T-helper 2 cell (primary cell): Measurements from ENCODE around the gene GCHFR.

Experiments
- DNase-seq, 5 experiments: peaks; one replicate each; pipeline versions ENCODE4 v3.0.0 to v3.0.0-alpha.2; 2012 to 2022

GCHFR gene

DNA sequence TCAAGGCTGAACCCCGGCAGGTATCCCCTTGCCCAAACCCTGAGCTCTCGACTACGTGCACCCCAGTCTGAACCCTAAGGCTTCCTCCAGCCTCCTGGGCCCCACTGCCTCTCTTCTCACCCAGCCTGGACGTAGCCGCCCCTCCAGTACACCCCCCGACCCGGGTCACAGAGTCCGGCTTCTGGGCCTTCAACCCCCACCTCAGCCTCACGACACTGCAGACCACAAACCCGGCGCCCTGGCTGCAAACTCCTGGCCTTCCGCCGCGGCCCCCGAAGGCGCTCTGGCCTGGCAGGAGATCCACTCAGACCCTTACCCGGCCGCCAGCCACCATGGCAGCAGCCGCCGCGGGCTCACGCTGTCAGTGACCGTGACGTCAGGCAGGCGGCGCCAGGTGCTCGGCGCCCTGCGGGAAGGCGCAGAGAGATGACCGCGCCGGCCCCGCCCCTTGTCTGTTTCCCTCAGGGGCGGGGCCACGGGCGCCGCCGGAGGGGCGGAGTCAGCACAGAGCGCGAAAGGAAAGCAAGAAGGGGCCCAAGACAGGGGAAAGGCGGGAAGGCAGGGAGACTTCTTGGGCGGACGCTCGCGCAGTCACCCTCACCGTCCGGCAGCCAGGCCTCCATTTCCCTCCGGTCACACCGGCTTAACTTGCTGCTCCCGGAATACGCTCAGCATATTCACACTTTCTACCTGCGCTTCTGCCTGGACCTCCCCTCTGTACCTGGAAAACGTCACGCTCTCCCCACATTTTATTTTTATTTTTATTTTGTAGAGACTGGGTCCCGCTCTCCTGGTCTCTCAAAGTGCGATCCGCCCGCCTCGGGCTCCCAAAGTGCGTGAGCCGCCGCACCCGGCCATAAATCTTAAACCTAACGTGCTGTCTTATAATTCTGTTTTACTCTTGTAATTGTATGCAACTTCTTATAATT is 8.7 kb upstream of the GCHFR start, which contains the start of gene RMDN3:
Gene RMDN3, minus strand, starts transcription at position 372 of the 929 bp plus-strand sequence. CDS start 471 bp downstream, outside the sequence.
- peak; percentile 85 to 94 (median 89) for DNase-seq

- peak in 1 of 5 experiments; percentile 15 for DNase-seq
Observed at GRCh38 chr15:40755812-40756208, 8.1 kb upstream of the GCHFR start.

DNA sequence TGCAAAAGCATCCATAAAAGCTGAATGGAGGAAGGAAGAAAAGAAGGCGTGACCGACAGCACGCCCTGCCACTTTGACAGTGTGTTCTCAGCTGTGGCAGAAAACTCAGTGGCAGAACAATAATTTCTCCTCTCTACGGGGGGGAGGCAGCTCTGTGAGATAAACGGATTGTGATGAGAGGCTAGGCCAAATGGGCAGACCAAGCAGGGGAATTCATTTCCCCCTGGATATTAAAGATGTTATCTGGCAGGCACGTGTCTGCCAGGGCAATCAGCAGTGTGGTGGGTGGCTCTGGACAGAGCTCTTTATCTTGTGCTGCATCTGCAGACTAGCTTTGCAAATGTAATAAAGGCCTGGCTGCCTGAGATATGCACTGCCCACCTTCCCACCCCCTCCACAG is 6.9 kb upstream of the GCHFR start:
- DNase-seq: no peak

GRCh38 chr15:40759961-40760360 is 3.9 kb upstream of the GCHFR start:
- no peak for DNase-seq

DNA sequence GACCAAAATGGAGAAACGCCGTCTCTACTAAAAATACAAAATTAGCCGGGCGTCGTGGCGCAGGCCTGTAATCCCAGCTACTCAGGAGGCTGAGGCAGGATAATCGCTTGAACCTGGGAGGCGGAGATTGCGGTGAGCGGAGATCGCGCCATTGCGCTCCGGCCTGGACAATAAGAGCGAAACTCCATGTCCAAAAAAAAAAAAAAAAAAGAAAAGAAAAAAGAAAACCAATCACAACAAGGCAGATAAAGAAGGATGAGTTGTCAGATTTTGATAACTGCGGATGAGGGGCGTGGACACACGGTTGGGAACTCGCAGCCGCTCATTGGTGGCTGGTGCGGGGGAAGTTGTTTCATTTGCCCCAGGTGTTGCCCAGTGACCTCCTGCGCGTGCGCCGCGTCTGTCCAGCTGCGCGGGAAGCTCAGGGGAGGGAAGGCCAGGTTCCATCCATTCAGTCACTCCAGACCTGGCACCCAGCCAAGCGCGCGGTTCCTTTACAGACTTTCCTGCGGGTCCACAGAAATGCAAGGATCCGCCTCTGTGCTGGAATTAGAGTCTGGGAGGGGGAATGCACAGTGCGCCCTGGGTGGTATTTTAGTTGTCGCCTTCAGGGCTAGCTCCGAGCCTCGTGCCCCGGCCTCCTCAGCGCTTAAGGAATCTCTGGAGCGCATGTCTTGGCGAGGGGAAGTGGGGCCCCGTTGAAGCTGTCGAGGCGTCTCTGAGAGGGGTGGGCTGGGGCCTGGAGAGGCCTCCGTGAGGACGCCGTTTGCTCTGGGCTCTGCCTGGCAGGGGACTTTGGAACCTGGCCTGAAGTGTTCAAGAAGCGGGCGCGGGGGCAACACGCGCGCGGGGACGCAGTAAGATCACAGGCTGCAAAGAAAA is 708 bp upstream of the GCHFR start:
- DNase-seq: peak in 2 of 5 experiments; percentile 23 to 42

GRCh38 chr15:40764629-40765103 is 798 bp downstream of the GCHFR start:
- DNase-seq: peak in 2 of 5 experiments; percentile 14 to 15

DNA sequence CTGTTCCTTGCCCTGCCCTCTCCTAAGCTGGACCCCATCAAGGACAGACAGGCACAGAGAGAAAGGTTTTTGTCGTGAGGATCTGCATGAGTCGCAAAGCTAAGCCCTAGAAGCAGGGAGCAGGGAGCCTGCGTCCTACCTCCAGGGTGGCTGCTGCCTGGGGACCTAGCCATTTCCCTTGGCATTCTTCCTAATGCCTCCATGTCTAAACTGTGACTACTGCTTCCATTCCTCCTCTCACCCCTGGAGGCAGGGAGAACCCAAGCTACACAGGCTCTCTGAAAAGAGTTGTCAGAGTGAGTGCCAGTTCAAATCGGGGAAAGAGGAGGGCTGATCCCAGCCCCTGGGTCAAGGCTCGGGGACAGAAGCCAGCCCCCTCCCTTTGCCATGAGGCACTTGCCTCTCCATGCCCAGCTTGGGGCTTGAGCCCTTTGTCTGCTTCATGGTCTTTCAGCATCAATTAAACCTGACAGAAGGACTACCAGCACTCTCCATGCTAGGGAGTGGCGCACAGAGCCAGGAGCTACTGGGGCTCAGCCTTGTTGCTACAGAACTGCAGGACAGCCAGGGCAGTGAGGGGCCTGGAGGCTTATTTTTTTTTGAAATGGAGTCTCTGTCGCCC is 2.4 kb downstream of the GCHFR start:
- DNase-seq: no peak

DNA sequence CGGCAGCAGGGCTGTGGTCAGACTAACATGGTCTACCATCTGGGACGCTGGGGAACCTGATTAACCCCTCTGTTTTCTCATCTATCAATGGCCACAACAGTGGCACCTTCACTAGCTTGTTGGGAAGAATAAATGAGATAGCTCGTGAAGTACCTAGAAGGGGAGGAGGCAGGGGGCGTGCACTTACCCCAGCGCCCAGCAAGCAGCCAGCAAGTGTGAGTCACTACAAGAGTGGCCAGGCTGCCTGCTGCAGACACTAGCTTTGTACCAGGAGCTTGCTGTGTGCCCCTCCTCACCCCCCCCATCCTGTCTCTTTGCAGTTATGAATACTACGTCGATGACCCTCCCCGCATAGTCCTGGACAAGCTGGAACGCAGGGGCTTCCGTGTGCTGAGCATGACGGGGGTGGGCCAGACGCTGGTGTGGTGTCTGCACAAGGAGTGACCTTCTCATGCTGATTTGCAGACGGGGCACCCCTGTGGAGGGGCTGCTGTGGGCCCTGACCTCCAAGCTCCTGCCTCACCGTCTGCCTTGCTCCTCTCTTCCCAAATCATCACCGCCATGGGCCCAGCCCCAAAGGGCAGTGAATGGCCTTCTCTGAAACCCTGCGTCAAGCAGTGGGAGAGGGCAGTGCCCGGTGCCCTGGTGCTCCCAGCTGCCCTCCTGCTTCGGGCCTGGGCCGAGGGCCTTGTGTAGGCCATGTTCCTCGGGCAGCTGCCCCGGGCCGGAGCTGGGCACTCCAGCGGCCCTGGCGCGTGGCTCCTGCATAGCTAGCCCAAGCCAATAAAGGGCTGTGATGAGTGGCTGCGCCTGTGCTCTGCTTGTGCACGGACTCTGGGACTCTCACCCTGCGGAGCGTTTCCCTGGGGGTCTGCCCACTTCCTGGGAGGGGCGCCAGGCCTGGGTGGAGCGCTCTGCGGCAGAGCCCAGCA is 3.3 kb downstream of the GCHFR start:
- DNase-seq: no peak

DNA sequence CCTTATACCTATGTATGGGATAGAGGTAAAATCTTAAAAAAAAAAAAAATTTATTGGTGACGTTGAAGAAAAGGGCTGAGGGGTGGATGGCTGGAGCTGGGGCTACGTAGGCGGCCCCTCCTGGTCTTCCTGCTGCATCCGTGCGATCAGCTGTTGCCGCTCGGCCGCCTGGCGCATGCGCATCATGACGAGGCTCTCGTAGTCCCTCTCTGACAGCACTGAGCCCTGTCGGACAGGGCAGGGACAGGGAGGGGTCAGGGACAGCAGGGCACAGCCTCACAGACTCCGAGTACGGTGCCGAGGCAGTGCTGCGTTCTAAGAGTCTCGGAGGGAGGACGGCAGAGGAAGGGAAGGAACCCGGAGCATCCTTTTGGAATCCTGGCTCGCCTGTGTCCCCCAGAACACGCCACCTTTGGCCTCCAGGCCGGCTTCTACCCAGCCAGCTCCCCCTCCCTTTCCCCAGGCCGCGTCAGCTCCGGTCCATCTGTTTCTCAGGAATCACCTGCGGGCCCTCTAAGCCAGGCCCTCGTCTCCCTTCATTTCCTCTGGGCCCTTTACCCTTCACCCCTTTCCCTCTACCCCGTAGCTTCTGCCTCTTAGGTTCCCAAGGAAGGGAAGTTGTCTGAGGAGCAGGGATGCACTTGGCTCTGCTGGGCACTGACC is 4.1 kb downstream of the GCHFR start:
- DNase-seq: no peak

- peak in 1 of 5 experiments; percentile 51 for DNase-seq
Observed at GRCh38 chr15:40768521-40769273, 4.8 kb downstream of the GCHFR start.

- peak in 1 of 5 experiments; percentile 60 for DNase-seq
Observed at GRCh38 chr15:40769274-40770146, 5.6 kb downstream of the GCHFR start, which contains the start of gene C15orf62. Gene C15orf62, plus strand, starts transcription at chr15:40769980. Its CDS starts 516 bp downstream, at chr15:40770496.

GRCh38 chr15:40770147-40770721 is 6.4 kb downstream of the GCHFR start:
- no peak for DNase-seq

DNA sequence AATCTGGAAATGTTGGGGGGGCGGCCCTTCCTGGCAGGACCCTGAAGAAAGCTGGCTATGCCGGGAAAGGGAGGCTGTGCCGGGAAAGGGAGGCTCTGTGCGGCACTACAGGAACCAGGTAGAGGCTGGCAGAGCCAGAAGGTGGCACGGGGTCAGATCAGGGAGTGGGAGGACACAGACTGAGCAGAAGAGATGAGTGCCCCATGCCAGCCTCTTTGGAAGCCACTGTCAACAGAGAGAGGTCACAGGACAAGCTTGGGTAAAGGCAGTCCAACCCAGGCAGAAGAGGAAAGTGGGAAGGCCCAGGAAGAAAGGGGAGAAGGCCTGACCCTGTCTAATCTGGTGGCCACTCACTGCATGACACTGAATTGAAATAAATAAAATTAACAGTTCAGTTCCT is 7.4 kb downstream of the GCHFR start:
- no peak for DNase-seq

GRCh38 chr15:40772014-40772413 is 8.1 kb downstream of the GCHFR start:
- no peak for DNase-seq

DNA sequence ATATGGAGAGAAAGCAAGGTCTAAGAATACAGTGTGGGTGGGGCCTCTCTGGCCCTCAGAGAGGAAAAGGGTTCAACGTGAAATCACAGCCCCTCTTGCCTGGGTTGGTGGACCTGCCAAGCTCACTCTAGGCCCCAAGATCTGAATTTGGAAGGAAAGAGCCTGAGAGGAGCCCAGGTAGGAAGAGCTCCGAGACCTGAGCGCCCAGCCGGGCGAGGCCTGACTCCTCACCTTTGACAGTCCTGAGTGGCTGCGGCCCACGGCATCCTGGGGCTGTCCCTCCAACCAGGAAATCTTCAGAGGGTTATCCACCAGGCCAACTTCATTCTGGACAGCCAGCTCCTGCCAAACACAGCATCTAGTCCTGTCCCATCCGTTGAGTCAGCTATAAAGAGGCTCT is 9.6 kb downstream of the GCHFR start:
- DNase-seq: no peak

- DNase-seq: no peak
Observed at GRCh38 chr15:40773902-40774301, 10.0 kb downstream of the GCHFR start.

DNA sequence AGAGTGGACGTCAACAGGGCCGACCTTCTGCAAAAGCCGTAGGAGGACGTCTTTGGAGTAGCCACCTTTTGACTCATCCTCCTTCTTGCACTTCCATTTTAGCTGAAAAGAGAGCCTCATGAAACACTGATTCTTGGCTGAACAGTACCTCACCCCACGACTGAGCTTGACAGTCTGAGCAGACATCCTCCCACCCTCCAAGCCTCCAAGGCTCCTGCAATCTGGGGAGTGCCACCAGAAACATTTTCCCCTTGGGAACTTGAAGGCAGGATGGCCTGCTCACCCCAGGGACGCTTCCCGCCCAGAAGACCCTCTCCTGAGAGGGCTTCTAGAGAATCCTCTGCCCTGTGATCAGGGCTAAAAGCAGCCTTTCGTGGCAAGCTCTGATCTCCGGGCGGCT is 11.1 kb downstream of the GCHFR start:
- no peak for DNase-seq

DNA sequence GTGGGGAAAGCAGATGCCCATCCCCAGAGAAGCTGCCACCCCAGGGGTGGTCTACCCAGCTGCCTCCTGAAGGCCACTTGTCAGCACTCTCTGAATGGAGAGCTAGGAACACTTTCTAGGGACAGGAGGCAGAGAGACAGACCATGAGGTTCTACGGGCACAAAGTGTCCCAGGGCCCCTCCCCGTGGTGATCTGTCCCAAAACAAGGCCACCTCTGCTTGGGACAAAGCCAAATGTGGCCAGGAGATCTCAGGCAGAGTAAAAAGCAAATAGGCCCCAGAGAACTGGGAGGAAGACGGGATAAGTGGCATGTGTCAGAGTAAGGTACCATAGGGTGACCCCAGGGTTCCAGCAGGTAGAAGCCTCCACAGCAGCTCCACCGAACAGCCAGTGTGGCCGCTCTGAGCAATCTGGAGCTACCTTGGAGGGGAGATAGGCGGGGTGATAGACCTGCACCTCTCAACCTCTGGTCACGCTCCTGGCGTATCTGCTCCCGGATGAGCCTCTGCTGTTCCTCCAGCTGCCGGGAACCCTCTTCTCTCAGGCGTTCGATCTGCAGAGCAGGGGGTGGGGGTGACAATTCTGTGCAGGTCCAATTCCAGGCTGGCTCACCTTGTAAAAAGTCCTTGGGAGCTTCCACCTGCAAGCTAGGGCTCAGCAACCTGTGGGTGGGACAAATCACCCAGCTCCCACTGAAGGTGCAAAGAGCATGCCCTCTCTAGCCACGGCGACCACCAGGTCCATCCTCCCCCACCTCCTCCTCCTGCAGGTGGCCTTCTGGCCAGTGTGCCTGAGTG is 12.1 kb downstream of the GCHFR start:
- DNase-seq: no peak
